OCI-LY3 (cell line): ENCODE measurements around the gene IRF2BP2.

Experiments used
- H2AFZ ChIP-seq: fragments of 200-600, 300-600 bp; shearing (Covaris generic); 2 replicates; pipeline ENCODE4 v1.6.0; 2014; ENCODE audit warnings: antibody characterized with exemption, low read depth, low read length
- H3K27ac ChIP-seq: fragments of 200-600, 300-600 bp; sonication (generic); 2 replicates; pipeline ENCODE4 v1.5.1; 2014; ENCODE audit warnings: mild to moderate bottlenecking, low read length, moderate library complexity, mixed read lengths
- H3K27me3 ChIP-seq: fragments of 200-600, 300-600 bp; sonication (generic); 2 replicates; pipeline ENCODE4 v1.6.1; 2014; ENCODE audit warnings: low read depth, low read length, mixed read lengths
- H3K36me3 ChIP-seq: fragments of 200-600, 300-600 bp; sonication (generic); replicated peaks from 2 replicates; pipeline ENCODE3; 2014; ENCODE audit warnings: low read depth, low read length, mixed read lengths
- H3K4me1 ChIP-seq: fragments of 300-600, 200-600 bp; sonication (generic); 2 replicates; pipeline ENCODE4 v1.6.1; 2014; ENCODE audit warnings: low read length, mixed read lengths
- H3K4me2 ChIP-seq: fragments of 200-600, 300-600 bp; sonication (generic); 2 replicates; pipeline ENCODE4 v1.6.1; 2014; ENCODE audit warnings: low read length, mixed read lengths
- H3K4me3 ChIP-seq: fragments of 300-600, 200-600 bp; sonication (generic); 2 replicates; pipeline ENCODE4 v1.5.1; 2014; ENCODE audit warnings: antibody characterized with exemption, mild to moderate bottlenecking, low read length, moderate library complexity
- H3K79me2 ChIP-seq: fragments of 300-600, 200-600 bp; shearing (Covaris generic); 2 replicates; pipeline ENCODE4 v1.6.1; 2014; ENCODE audit warnings: mild to moderate bottlenecking, low read length, mixed read lengths
- H3K9ac ChIP-seq: fragments of 300-600, 200-600 bp; shearing (Covaris generic); 2 replicates; pipeline ENCODE4 v1.6.0; 2014; ENCODE audit warnings: mild to moderate bottlenecking, low read length, moderate library complexity
- H3K9me3 ChIP-seq: fragments of 200-600, 300-600 bp; shearing (Covaris generic); 2 replicates; pipeline ENCODE4 v1.6.1; 2014; ENCODE audit warnings: low read length, mixed read lengths; ENCODE audit not compliant: insufficient read depth
- H4K20me1 ChIP-seq: fragments of 200-600, 300-600 bp; sonication (generic); 2 replicates; pipeline ENCODE4 v1.6.1; 2016; ENCODE audit warnings: low read length, mixed read lengths; ENCODE audit not compliant: insufficient read depth
- CTCF ChIP-seq: fragments of 200-600, 300-600 bp; sonication (generic); IDR thresholded peaks from 2 replicates; pipeline ENCODE4 v1.5.1; 2014; ENCODE audit warnings: antibody characterized with exemption, low read length, low read depth
- EZH2phosphoT487 ChIP-seq: fragments of 200-600 bp; shearing (Covaris generic); IDR thresholded peaks from 2 replicates; pipeline ENCODE4 v1.6.1; 2018; ENCODE audit warnings: antibody characterized with exemption, mixed run types, low read depth

The IRF2BP2 gene

GRCh38 chr1:234564035-234565029 lies 45.6 kb downstream of the IRF2BP2 start:
- TF ChIP-seq CTCF (no peak), EZH2phosphoT487 (no peak)
- Histone ChIP-seq H3K4me2 (no peak overlapping the region), H3K4me3 (no peak overlapping the region), H3K36me3 (no peaks in the 10 kb centered on the region), H2AFZ (no peak overlapping the region), H4K20me1 (no peaks in the 10 kb centered on the region), H3K27me3 (peaks cover 14% of the 10 kb centered on the region), H3K9ac (no peak overlapping the region), H3K4me1 (no peaks in the 10 kb centered on the region), H3K9me3 (no peaks in the 10 kb centered on the region), H3K79me2 (no peaks in the 10 kb centered on the region), H3K27ac (no peak overlapping the region)

GRCh38 chr1:234562334-234562733 lies 47.6 kb downstream of the IRF2BP2 start:
- Histone ChIP-seq H4K20me1 (no peaks in the 10 kb centered on the region), H3K4me3 (no peak overlapping the region), H2AFZ (no peak overlapping the region), H3K27ac (no peak overlapping the region), H3K9me3 (no peaks in the 10 kb centered on the region), H3K4me2 (no peak overlapping the region), H3K27me3 (peaks cover 11% of the 10 kb centered on the region), H3K9ac (no peak overlapping the region), H3K36me3 (no peaks in the 10 kb centered on the region), H3K79me2 (no peaks in the 10 kb centered on the region), H3K4me1 (no peaks in the 10 kb centered on the region)
- TF ChIP-seq CTCF (no peak), EZH2phosphoT487 (no peak)

- Histone ChIP-seq H2AFZ (no peak overlapping the region), H3K27me3 (peaks cover 11% of the 10 kb centered on the region), H3K9me3 (no peaks in the 10 kb centered on the region), H4K20me1 (no peaks in the 10 kb centered on the region), H3K36me3 (no peaks in the 10 kb centered on the region), H3K79me2 (no peaks in the 10 kb centered on the region), H3K4me2 (no peak overlapping the region), H3K27ac (no peak overlapping the region), H3K4me3 (no peak overlapping the region), H3K4me1 (no peaks in the 10 kb centered on the region), H3K9ac (no peak overlapping the region)
- TF ChIP-seq CTCF (no peak), EZH2phosphoT487 (no peak)
These were observed 48.7 kb downstream of the IRF2BP2 start for GRCh38 chr1:234561319-234561718.

- H3K27me3 ChIP-seq: peaks cover 6% of the 10 kb centered on the region
- H3K79me2 ChIP-seq: no peaks in the 10 kb centered on the region
- no peaks in the 10 kb centered on the region for H3K4me1 ChIP-seq
- H3K9me3 ChIP-seq: no peaks in the 10 kb centered on the region
- no peaks in the 10 kb centered on the region for H3K36me3 ChIP-seq
- TF ChIP-seq EZH2phosphoT487 (no peak), CTCF (no peak)
- no peak overlapping the region for H3K4me3 ChIP-seq
- no peak overlapping the region for H3K27ac ChIP-seq
- no peaks in the 10 kb centered on the region for H4K20me1 ChIP-seq
- no peak overlapping the region for H3K4me2 ChIP-seq
- no peak overlapping the region for H2AFZ ChIP-seq
- H3K9ac ChIP-seq: no peak overlapping the region
These were observed 49.9 kb downstream of the IRF2BP2 start for GRCh38 chr1:234559902-234560676.
